CD4-positive, alpha-beta T cell treated with Interleukin-12 subunit alpha and Interleukin-12 subunit beta, for 1 hour (primary cell): ENCODE measurements around the gene TCF3.

Experiments
- DNase-seq: peaks from one replicate; pipeline ENCODE4 v3.0.0-alpha.2; 2020

The TCF3 gene

DNA sequence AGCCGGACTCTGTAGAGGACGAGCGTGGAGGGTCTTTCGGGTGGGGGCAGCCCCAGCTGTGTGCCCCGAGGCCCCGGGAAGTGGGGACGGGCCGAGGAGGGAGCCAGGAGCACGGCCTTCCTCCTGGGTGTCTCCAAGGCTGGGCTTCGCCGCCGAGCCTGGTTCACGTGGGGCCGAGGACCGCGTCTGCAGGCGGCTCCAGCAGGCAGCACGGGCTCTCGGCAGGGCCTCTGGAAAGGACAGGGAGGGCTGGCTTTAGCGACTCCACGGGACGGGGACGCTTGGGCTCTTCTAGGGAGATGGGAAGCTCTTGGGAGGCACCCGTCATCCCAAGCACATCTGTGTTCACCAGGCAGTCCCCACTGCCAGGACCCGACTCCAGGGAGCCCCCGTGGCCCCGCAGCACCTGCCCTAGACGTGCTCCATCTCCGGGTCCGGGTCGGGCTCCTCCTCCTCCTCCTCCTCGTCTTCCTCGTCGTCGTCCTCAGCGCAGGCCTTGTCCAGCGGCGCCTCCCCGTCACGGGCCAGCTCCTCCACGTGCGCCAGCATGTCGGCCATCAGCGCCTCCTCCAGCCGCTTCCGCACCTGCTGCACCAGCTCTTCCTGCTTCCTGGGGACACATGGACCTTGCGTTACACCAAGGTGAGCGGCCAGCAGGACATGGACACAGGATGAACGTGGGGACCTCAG lies 74.3 kb downstream of the TCF3 start:
- no peak for DNase-seq

DNA sequence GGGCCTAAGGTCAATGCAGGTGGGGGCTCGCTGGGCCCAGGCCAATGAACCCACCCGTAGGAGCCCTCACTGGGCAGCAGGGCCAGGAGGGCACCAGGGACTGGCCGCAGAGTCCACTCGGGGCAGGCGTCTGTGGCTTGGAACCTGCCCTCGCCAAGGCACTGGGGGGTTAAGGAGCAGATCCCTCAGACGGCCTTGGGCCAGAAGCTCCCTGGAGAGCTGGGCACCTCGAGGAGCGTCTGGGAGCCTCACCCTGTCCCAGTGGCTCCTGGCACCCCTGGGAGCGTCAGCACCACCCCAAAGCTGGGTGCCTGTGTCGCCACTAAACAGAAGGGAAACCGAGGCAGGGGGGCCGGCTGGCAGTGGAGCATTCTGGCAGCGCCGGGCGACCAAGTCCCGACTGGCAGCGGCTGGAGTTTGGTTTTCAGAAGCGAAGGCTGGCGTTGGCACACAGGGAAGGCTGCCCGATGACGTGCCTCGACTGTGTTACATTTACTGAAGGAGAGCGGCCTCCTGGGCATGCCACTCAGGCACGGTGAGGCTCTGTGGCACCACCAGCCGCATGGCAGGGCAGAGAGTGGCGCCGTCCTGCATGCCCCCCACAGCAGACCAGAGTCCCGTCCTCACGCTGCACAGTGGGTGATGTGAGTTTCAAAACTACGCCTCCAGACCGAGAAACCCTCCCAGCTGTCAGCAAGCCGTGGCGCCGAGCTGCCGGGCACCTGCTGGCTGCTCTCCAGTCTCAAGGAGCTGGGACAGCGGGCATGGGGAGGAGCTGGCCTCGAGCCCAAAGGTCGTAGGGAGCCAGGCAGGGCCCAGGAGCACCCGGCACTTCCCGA lies 75.1 kb downstream of the TCF3 start:
- DNase-seq, result no peak

DNA sequence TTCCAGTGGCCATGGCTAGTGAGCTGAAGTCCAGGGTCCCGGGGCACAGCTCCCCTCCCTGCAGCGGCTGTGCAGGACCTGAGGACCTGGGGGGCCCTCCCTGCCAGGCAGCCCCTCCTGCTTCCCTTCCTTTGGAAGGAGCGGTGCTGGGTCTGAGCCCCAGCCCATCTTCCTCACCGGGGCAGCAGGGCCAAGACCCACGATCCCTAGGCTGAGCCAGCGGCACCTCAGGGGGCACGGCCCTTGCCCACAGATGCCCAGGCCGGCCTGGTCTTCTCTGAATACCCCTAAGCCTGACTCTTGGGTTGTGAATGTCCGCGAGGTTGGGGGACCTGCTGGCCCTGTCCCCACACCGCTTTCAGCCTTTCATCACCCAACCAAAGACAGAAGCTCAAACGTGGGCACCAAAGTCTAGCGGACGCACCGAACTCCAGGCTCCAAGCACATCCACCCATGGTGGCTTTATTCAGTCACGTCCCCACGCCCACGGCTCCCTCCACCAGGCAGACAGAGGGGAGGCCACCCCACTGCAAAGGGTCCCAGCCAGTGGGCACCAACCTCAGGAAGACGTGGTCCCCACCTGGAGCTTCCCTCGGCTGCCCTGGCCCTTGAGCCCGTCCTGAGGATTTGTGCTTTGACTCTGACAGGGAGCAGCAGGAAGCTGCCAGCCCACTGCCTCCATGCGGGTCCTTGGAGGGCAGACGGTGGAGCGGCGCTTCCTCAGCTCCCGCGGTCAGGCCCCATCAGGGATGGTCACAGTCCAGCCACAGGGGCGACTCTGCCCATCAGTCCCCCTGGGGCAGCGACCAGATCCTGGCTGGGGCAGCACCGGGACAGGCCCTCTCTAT lies 75.9 kb downstream of the TCF3 start:
- DNase-seq, result no peak

DNA sequence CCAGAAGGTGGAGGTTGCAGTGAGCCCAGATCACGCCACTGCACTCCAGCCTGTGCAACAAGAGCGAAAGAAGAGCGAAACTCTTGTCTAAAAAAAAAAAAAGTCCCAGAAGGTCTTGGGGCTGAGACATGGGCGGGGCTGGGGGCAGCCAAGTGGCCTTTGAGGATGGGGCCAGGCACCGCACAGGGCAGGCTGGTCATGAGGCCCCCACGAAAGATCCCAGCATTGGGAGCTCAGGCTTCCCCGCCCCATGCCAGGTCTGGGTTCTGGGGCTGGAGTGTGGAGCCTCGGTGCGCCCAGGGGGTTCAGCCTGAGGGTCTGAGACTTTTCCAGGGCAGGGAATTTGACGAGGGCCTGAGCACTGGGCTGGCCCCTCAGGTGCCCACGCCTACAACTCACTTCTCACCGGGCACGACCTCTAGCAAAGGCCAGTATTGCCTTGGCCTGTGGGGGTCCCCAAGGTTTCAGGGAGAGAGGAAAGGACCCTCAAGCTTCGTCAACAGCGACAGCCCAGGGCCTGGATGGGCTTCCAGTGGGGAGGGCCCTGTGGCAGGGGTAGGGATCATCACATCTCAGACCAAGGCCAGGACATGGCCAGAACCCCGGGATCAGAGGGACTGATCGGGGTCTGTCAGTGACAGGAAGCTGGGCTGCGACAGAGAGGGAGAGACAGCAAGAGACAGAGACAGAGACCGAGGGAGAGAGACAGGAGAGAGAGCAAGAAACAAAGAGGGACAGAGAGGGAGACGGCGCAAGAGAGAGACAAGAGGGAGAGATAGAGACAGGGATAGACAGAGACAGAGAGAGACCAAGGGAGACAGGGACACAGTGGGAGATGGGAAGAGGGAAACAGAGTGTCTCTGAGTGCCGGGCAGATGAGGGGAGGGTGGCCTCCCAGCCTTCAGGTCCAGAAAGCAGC lies 76.8 kb downstream of the TCF3 start:
- no peak for DNase-seq

DNA sequence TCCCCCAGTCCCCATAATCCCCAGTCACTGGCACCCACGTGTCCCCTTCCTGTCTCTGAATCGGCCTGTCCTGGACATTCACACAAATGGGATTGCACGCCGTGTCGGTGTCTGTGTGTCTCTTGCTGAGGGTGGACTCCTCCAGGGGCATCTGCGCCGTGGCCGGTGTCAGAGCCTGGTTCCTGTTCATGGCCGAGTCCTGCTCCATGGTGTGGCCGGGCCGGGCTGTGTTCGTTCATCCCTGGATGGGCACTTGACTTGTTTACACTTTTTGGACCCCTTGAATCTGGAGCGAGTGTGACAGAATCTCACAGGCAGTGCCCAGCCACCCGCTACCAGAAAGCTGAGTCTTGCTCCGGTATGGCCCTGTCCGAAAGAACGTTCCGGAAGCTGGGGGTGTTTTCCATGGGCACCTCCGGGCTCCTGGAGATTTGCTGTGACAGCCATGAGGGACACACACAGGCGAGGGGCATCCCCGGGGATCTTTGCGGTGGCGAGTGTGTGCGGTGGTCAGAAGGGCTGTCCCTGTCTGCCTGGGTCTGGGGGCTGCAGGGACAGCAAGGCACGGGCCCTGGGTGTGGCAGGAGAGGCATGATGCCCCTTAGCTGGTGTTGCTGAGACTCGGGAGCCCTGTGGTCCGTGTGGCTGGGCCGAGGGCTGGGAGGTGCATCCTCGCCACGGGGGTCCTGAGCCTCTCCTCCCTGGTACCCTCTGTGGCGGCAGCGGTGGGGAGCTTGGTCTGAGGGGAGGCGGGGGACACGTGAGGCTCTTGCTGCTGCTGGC lies 77.9 kb downstream of the TCF3 start:
- no peak for DNase-seq

DNA sequence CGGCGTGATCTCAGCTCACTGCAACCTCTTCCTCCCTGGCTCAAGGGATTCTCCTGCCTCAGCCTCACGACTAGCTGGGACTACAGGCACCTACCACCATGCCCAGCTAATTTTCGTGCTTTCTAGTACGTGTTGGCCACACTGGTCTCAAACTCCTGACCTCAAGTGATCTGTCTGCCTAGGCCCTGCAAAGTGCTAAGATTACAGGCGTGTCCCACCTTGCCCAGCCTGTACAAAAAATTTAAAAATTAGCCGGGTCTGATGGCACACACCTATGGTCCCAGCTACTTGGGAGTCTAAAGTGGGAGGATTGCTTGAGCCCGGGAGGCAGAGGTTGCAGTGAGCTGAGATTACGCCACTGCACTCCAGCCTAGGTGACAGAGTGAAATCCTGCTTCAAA lies 79.6 kb downstream of the TCF3 start:
- no peak for DNase-seq

DNA sequence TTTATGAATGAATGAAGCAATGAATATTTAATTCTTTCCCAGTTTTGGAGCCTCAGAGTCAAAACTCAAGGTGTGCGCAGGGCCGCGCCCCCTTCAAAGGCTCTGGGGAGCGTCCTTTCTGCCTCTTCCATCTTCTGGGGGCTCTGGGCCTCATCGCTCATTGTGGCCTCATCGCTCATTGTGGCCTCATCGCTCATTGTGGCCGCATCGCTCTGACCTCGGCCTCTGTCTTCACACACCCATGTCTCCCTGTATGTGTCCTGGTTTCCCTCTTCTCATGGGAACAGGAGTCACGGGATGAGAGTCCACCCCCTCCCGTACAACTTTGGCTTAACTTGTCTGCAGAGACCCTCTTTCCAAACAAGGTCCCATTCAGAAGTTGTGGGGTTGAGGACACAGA lies 81.1 kb downstream of the TCF3 start:
- no peak for DNase-seq

DNA sequence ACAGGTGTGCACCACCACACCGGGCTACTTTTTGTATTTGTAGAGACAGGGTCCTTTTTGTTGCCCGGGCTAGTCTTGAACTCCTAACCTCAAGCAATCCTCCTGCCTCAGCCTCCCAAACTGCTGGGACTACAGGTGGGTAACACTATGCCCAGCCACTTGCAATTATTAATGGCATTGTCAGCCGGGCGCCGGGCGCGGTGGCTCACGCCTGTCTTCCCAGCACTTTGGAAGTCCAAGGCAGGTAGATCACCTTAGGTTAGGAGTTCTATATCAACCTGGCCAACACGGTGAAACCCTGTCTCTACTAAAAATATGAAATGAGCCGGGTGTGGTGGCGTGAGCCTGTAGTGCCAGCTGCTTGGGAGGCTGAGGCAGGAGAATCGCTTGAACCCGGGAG lies 81.6 kb downstream of the TCF3 start:
- no peak for DNase-seq

DNA sequence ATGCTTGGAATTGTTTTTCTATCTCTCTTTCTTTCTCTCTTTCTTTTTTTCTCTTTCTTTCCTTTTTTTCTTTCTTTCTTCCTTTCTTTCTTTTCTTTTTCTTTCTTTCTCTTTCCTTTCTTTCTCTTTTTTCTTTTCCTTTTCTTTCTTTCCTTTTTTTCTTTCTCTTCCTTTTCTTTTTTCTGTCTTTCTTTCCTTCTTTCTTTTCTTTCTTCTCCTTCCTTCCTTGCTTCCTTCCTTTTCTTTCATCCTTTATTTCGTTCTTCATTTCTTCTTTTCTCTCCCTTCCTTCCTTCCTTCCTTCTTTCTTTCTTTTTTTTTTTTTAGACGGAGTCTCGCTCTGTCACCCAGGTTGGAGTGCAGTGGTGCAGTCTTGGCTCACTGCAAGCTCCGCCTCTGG lies 82.4 kb downstream of the TCF3 start:
- DNase-seq, result no peak

DNA sequence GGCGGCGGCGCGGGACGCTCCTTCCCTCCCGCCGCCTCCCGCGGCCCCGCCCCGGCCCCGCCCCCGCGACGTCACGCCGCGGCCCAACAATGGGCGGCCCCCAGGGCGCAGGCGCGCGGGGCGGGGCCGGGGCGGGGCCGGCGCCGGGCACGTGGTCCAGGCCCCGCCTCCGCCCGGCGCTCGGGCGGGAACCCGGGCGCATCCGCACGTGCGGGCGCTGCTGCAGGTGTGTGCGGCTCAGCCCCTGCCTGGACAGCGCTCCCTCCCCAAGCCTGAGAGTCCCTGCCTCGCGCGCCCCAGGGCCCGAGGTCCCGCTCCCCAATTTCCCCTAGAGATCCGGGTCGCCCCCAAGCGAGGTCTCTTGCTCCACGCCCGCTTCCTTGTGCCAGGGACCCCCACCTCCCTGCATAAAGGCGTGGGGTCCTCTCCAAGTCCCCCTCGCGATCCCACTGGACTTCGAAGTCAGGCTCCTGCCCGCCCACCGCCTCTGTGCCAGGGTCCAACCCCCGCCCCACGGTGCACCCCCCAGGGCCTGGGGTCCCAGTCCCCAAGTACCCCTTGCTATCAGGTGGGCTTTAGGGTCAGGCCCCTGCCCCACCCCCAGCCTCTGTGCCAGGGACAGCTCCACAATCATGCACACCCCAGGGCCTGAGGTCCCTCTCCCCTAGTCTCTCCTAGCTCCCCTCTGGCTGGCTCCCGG lies 83.9 kb downstream of the TCF3 start, which contains the start of gene MEX3D:
TSS of gene MEX3D (minus strand) at position 6 of the 700 bp plus-strand sequence. CDS start 267 bp downstream, outside the sequence.
- peak; percentile 87 for DNase-seq

DNA sequence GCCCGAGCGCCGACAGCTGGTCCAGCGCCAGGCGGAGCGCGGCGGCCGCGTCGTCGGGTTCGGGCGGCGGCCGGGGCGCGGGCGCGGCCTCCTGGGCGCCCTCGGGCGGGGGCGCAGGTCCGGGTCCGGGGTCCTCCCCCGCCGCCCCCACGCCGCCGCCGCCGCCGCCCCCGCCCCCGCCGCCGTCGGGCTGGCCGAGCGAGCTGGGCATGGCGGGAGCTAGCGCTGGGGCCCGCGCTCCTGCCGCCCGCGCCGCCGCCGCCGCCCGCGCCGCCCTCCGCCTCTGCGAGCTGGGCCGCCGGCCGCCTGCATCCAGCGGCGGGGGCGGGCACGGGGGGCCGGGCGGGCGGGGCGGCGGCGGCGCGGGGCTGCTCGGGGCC lies 84.6 kb downstream of the TCF3 start:
- DNase-seq, result no peak

DNA sequence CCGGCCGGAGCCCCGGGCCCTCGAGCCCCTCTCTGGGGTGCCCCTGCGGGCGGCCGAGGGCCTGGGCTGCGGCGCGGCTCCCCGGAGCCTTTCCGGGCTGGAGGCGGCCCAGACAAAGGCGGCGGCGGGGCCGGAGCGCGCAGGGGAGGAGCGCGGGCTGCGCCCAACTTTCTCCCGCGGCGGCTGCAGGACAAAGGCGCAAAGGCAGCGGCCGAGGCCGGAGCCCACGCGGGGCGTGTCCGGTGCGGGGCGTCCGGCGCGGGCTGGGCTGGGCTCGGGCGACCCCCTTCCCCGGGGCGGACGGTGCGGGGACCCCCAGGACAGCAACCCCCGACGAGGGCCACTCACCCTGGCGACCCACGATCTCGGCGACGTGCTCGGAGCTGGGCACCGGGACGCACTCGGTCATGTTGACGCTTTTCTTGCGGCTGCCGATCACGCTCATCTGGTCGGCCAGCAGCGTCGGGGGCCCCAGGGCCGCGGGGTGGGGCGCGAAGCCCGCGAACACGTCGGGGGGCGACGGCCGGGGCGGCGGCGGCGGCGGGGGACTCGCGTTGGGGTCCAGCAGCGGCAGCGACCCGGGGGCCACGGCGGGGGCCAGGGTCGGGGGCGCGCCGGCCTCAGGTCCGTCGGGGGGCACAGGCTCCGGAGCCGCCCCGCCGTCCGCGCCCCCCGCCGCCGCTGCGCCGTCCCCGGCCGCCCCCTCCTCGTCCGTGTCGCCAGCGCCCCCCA lies 85.1 kb downstream of the TCF3 start:
- peak; percentile 6 for DNase-seq

DNA sequence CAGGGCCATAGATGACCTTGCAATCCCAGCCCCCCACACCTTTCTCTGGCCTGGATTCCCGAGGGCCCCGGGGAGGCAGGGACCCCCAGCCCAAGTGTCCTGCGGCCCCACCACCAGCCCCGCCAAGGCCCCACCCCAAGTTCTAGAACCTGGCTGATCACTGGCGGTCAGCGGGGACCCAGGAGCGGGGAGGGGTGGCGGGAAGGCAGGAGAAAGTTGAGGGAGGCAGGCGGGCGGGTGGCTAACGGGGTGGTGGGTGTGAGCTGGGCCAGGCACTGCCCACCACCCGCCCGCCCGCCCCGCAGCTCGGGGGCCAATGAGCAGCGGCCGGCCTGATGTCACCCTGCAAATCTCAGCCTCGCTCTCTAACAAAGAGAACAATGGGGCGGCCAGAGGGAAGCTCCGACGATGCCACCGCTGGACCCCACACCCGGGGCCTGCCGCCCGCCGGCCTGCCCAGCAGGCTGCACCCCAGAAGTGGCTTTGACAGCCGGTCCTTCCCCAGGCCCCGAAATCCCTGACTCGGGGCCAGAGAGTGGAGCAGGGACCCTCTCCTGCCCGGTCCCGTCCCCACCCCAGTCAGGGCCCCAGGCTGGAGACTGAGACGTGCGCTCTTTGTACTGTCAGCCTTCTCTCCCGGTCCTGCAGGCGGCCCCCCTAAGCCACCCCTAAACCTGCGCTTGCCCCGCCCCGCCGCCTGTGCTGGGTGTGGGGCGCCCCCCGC lies 85.9 kb downstream of the TCF3 start:
- DNase-seq, result no peak

DNA sequence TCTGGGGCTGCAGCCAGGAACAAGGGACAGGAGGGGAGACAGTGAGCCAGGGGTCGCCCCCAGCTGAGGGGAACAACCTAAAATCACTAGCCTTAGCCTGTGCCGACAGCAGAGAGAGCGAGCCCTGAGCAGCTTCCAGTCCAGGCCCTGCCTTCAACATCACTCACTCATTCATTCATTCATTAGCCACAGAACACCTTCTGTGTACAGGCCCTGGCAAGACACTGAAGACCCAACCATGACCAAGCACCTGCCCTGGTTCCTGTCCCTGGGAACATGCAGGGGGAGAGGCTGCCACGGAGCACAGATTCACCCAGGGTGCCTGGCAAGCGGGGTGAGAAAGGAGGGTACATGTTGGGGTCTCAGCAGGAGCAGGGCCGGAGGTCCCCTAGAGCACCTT lies 89.2 kb downstream of the TCF3 start:
- DNase-seq, result no peak

DNA sequence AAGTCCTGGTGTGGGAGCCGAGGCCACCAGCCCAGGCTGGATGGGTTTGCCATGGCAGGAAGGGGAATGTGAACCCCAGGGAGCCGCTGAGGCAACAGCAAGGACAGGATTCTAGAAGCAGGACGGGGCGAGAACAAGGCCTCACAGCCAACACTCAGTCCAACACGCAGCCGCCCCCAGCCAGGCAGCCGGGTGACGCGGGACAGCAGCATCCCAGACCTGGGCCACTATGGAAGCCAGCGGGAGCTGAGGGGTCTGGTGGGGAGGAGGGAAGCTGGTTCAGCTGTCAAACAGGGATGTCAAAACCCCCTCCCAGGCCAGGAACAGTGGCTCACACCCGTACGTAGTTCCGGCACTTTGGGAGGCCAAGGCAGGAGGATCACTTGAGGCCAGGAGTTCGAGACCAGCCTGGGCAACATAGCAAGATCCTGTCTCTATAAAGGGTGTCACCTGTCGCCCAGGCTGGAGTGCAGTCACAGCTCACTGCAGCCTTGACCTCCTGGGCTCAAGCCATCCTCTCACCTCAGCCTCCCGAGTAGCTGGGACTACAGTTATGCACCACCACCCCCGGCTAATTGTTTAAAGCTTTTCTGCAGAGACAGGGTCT lies 91.1 kb downstream of the TCF3 start:
- DNase-seq, result no peak

DNA sequence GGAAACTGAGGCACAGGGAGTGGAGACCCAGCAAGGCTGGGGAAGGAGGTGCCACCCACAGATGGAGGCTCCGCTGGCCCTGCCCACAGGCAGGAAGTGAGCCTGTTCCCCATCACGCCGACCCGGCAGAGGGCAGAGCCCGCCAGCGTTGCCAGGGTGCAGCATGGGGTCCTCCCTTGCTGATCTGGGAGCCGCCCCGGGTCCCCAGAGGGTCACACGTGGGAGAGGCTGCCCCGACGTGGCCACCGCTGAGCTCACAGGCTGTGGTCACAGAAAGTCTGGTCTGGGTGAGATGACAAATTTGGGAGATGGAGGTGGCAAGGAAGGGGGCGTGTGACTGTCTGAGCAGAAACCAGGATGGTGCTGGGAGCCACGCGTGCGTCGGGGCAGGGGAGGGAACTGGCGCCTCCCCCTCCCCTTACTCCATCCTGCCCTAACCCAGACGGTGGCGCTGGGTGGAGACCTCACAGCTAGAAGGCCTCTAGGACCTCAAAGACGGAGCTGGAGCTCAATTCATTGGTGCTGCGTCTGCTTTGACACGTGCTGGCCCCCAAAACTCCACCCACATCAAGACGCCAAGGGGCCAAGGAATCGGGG lies 92.0 kb downstream of the TCF3 start:
- DNase-seq, result no peak
